Stimulated activated memory B cell treated with anti-CD40 and anti-IgM and Interleukin-4, amounts not matched to agents 10 μg/mL and 1 μg/mL and 100 μg/mL, for 72 hours (primary cell): ENCODE results near the gene ANO2.

Source experiments
- ATAC-seq: fragments of 150-1000 bp; cut with Tn5 transposase; 2 replicates; pipeline ENCODE4 v1.10.0; 2021
- H3K27ac Mint-ChIP-seq: one replicate; pipeline ENCODE4 v1.8.0; 2022; ENCODE audit warnings: mild to moderate bottlenecking, mixed read lengths
- H3K27me3 Mint-ChIP-seq: one replicate; pipeline ENCODE4 v1.8.0; 2022; ENCODE audit warnings: mixed read lengths
- H3K36me3 Mint-ChIP-seq: one replicate; pipeline ENCODE4 v1.8.0; 2022; ENCODE audit warnings: mixed read lengths
- H3K4me1 Mint-ChIP-seq: one replicate; pipeline ENCODE4 v1.8.0; 2022; ENCODE audit warnings: mixed read lengths
- H3K4me3 Mint-ChIP-seq: one replicate; pipeline ENCODE4 v1.8.0; 2022; ENCODE audit warnings: mild to moderate bottlenecking, moderate library complexity, mixed read lengths
- H3K9me3 Mint-ChIP-seq: one replicate; pipeline ENCODE4 v1.8.0; 2022; ENCODE audit warnings: mixed read lengths

The ANO2 gene

GRCh38 chr12:5593086-5593485 is 352.0 kb downstream of the ANO2 start:
- no peak for ATAC-seq
- Mint-ChIP-seq H3K27me3 (peaks cover 12% of the 10 kb centered on the region), H3K27ac (no peak overlapping the region), H3K4me3 (no peak overlapping the region), H3K9me3 (no peaks in the 10 kb centered on the region), H3K36me3 (no peaks in the 10 kb centered on the region), H3K4me1 (no peaks in the 10 kb centered on the region)

GRCh38 chr12:5592310-5592709 is 352.7 kb downstream of the ANO2 start:
- no peak for ATAC-seq
- Mint-ChIP-seq H3K4me3 (no peak overlapping the region), H3K36me3 (no peaks in the 10 kb centered on the region), H3K9me3 (no peaks in the 10 kb centered on the region), H3K27me3 (peaks cover 16% of the 10 kb centered on the region), H3K4me1 (no peaks in the 10 kb centered on the region), H3K27ac (no peak overlapping the region)

GRCh38 chr12:5590316-5590715 is 354.7 kb downstream of the ANO2 start:
- Mint-ChIP-seq H3K4me1 (no peaks in the 10 kb centered on the region), H3K9me3 (no peaks in the 10 kb centered on the region), H3K27ac (no peak overlapping the region), H3K36me3 (no peaks in the 10 kb centered on the region), H3K4me3 (no peak overlapping the region), H3K27me3 (peaks cover 16% of the 10 kb centered on the region)
- no peak for ATAC-seq

DNA sequence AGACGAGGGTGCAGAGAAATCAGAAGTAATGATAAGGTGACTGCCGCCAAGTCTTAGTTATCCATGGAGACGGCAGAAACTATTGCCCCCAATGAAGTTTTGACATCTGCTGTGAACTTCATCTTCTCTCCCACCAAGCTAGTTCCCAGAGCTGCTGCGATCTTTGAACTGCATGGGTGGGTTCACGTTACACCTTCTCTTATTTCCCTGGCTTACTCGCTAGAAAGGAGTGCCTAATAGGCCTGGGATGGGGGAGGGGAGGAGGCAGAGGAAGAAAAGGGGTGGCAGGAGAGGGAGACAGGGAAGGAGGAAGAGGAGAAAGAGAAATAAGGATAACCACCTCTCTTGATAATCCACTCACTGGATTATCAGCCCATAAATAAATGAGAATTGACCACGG is 356.0 kb downstream of the ANO2 start:
- H3K27ac Mint-ChIP-seq = no peak overlapping the region
- ATAC-seq = no peak
- H3K36me3 Mint-ChIP-seq = no peaks in the 10 kb centered on the region
- no peaks in the 10 kb centered on the region for H3K4me1 Mint-ChIP-seq
- peaks cover 16% of the 10 kb centered on the region for H3K27me3 Mint-ChIP-seq
- no peaks in the 10 kb centered on the region for H3K9me3 Mint-ChIP-seq
- H3K4me3 Mint-ChIP-seq = no peak overlapping the region

DNA sequence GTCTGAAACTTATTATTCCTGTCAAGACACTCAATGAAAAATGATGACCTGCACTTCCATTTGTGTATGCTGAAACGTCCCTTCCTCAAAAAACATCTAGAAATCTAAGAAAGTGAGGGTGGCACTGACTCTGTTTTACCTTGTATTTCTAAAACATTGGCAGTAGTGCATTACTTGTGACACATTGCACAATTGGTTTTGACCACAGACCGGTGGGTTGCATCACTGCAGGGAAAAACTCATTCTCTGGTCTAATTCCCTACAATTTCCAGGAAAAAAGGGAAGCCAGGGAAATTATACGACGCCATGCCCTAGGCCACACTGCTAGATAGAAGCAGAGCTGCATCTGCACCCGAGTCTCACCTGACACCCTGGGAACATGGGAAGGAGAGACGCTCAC is 356.5 kb downstream of the ANO2 start:
- H3K4me3 Mint-ChIP-seq = no peak overlapping the region
- H3K27ac Mint-ChIP-seq = no peak overlapping the region
- H3K27me3 Mint-ChIP-seq = peaks cover 16% of the 10 kb centered on the region
- H3K4me1 Mint-ChIP-seq = no peaks in the 10 kb centered on the region
- H3K9me3 Mint-ChIP-seq = no peaks in the 10 kb centered on the region
- ATAC-seq = no peak
- no peaks in the 10 kb centered on the region for H3K36me3 Mint-ChIP-seq

- Mint-ChIP-seq H3K9me3 (no peaks in the 10 kb centered on the region), H3K27ac (no peak overlapping the region), H3K36me3 (no peaks in the 10 kb centered on the region), H3K4me1 (no peaks in the 10 kb centered on the region), H3K27me3 (peaks cover 16% of the 10 kb centered on the region), H3K4me3 (no peak overlapping the region)
- ATAC-seq = no peak
These were observed 356.9 kb downstream of the ANO2 start for GRCh38 chr12:5588176-5588575.

GRCh38 chr12:5587711-5588121 is 357.3 kb downstream of the ANO2 start:
- H3K27ac Mint-ChIP-seq = no peak overlapping the region
- no peak for ATAC-seq

DNA sequence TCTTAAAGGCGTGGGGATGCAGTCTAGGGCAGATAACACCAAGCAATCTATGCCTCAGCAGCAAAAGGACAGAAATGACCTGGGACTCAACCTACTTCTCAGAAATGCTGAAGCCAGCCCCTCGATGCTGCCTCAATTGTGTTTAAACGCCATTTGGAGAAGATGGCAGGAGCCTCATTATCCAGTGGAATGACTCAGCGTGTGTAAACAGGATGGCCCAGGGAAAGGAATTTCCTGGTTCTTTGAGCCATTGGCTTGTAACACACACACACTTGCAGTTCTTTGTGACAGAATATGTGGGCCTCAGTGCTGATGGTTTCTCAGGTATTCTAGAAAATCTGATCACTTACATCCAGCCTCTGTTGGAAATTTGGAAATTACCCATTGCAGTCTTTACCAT is 358.9 kb downstream of the ANO2 start:
- H3K27ac Mint-ChIP-seq = no peak overlapping the region
- no peaks in the 10 kb centered on the region for H3K4me1 Mint-ChIP-seq
- peaks cover 16% of the 10 kb centered on the region for H3K27me3 Mint-ChIP-seq
- no peak overlapping the region for H3K4me3 Mint-ChIP-seq
- no peaks in the 10 kb centered on the region for H3K9me3 Mint-ChIP-seq
- no peak for ATAC-seq
- no peaks in the 10 kb centered on the region for H3K36me3 Mint-ChIP-seq

More at GRCh38 chr12:5587711-5588121, 357.3 kb downstream of the ANO2 start:
- H3K9me3 Mint-ChIP-seq = no peaks in the 10 kb centered on the region
- H3K4me1 Mint-ChIP-seq = no peaks in the 10 kb centered on the region
- H3K27me3 Mint-ChIP-seq = peaks cover 16% of the 10 kb centered on the region
- H3K36me3 Mint-ChIP-seq = no peaks in the 10 kb centered on the region
- no peak overlapping the region for H3K4me3 Mint-ChIP-seq

- Mint-ChIP-seq H3K27ac (no peak overlapping the region), H3K4me1 (no peaks in the 10 kb centered on the region), H3K27me3 (peaks cover 16% of the 10 kb centered on the region), H3K9me3 (no peaks in the 10 kb centered on the region), H3K36me3 (no peaks in the 10 kb centered on the region), H3K4me3 (no peak overlapping the region)
- ATAC-seq = no peak
These were observed 359.9 kb downstream of the ANO2 start for GRCh38 chr12:5585178-5585577.

DNA sequence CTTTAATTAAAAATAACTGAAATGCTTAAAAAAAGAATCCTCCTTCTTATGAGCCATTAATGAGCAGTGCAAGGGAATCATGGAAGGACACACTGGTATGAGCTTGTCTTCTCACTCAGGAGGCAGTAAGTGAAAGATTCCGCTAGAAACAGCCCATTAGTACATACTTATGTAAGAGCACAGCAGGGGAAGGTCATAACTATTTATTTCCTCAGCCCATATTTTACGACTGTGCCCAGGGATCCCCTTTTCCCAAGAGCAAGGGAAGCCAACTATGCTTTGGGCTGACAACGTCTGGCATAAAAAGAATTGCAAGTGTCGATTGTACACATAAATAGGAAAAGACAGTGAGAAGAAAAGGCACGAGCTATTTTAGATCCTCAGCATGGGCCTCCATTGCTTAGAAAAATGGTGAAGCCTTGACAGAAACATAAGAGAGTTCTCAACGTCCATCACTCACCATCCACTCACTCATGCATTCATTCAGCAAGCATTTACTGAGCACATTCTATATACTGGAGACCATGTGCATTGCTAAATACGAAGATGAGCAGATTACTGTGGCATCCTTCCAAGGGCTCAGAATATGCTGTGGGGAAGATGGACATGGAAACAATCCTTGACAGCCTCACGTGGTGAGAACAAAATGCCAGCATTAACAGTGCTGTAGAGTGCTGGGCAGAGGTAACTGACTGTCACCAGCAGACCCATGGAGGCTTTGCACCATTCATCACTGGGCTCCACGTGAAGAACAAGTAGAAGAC is 360.5 kb downstream of the ANO2 start:
- Mint-ChIP-seq H3K27me3 (peaks cover 13% of the 10 kb centered on the region), H3K27ac (no peak overlapping the region), H3K4me1 (no peaks in the 10 kb centered on the region), H3K4me3 (no peak overlapping the region), H3K36me3 (no peaks in the 10 kb centered on the region), H3K9me3 (no peaks in the 10 kb centered on the region)
- ATAC-seq = no peak

- H3K27me3 Mint-ChIP-seq = no peaks in the 10 kb centered on the region
These were observed 362.5 kb downstream of the ANO2 start for GRCh38 chr12:5582541-5582940.

DNA sequence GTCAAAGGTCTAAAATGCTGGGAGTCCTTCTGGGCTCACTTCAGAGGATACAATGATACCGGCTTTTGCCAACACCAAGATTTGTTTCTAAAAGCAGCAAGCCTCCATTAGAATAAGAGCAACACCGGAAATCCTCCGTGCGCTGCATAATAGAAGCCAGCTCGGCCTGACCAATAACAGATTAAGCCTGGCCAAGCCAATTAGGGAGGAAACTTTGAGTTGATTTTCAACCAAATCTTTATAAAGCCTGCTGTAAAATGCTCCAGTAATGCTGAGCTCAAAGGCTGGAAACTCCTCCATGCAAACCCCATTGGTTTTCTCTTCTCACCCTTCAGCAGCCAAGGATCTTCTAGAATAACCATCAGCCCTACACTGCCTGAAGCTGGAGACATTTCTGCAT is 363.0 kb downstream of the ANO2 start:
- Mint-ChIP-seq H3K27ac (no peak overlapping the region), H3K27me3 (no peaks in the 10 kb centered on the region), H3K9me3 (no peaks in the 10 kb centered on the region), H3K4me3 (no peak overlapping the region), H3K36me3 (no peaks in the 10 kb centered on the region), H3K4me1 (no peaks in the 10 kb centered on the region)
- no peak for ATAC-seq

More at GRCh38 chr12:5582541-5582940, 362.5 kb downstream of the ANO2 start:
- Mint-ChIP-seq H3K4me1 (no peaks in the 10 kb centered on the region), H3K36me3 (no peaks in the 10 kb centered on the region), H3K4me3 (no peak overlapping the region), H3K27ac (no peak overlapping the region), H3K9me3 (no peaks in the 10 kb centered on the region)
- ATAC-seq = no peak

DNA sequence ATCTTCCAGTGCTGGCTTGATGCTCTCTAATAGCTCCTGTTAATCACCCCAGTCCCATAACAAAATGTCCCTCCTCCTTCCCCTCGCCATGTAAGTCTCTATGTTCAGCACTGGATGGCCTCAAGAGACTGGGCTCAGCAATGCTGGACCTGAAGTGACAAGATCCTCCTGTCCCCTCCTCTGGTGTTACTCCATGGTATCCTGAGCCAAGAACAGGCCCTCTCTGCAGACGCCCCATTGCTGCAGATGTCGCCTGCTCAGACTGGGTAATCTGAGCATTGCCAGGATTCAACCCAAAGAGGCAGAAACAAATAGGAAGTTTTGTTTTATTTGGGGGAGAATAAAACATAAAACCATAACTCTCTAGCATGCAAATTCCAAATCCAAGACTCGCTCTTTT is 363.4 kb downstream of the ANO2 start:
- no peak overlapping the region for H3K27ac Mint-ChIP-seq
- no peaks in the 10 kb centered on the region for H3K36me3 Mint-ChIP-seq

GRCh38 chr12:5581019-5581418 is 364.0 kb downstream of the ANO2 start:
- Mint-ChIP-seq H3K36me3 (no peaks in the 10 kb centered on the region), H3K9me3 (no peaks in the 10 kb centered on the region), H3K27ac (no peak overlapping the region), H3K4me1 (no peaks in the 10 kb centered on the region), H3K4me3 (no peak overlapping the region), H3K27me3 (no peaks in the 10 kb centered on the region)
- no peak for ATAC-seq

More for the DNA sequence above, 363.4 kb downstream of the ANO2 start:
- H3K4me1 Mint-ChIP-seq = no peaks in the 10 kb centered on the region
- no peaks in the 10 kb centered on the region for H3K9me3 Mint-ChIP-seq
- no peak for ATAC-seq
- H3K4me3 Mint-ChIP-seq = no peak overlapping the region
- no peaks in the 10 kb centered on the region for H3K27me3 Mint-ChIP-seq

DNA sequence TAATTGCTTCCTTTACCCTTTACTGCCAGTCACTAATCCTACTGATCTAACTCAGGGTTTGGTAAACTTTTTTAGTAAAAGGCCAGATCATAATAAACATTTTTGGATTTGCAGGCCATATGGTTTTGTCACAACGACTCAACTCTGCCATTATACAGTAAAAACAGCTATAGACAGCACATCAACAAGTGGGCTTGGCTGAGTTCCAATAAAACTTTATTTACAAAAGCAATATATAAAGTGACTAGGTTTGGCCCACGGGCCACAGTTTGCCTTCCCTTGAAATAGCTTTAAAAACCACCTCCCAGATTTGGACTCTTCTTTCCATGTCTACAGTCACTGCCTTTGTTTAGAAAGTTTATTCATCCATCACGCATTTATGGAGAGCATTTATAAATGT is 366.3 kb downstream of the ANO2 start:
- Mint-ChIP-seq H3K36me3 (no peaks in the 10 kb centered on the region), H3K4me1 (no peaks in the 10 kb centered on the region), H3K27ac (no peak overlapping the region), H3K27me3 (no peaks in the 10 kb centered on the region), H3K9me3 (no peaks in the 10 kb centered on the region), H3K4me3 (no peak overlapping the region)
- no peak for ATAC-seq

GRCh38 chr12:5577741-5578140 is 367.3 kb downstream of the ANO2 start:
- H3K27me3 Mint-ChIP-seq = no peaks in the 10 kb centered on the region
- no peak for ATAC-seq
- H3K36me3 Mint-ChIP-seq = no peaks in the 10 kb centered on the region
- H3K4me1 Mint-ChIP-seq = no peaks in the 10 kb centered on the region
- no peak overlapping the region for H3K27ac Mint-ChIP-seq
- H3K9me3 Mint-ChIP-seq = no peaks in the 10 kb centered on the region
- no peak overlapping the region for H3K4me3 Mint-ChIP-seq
